Stimulated activated CD4-positive, alpha-beta T cell treated with anti-CD3 and anti-CD28 coated beads, Interleukin-12 subunit alpha, Interleukin-12 subunit beta, amount 100 ng/mL, for 4 hours (primary cell): ENCODE measurements around the gene NPAS3.

Experiments
- DNase-seq: peaks from one replicate; pipeline ENCODE4 v3.0.0-alpha.2; 2020

Gene NPAS3

DNA sequence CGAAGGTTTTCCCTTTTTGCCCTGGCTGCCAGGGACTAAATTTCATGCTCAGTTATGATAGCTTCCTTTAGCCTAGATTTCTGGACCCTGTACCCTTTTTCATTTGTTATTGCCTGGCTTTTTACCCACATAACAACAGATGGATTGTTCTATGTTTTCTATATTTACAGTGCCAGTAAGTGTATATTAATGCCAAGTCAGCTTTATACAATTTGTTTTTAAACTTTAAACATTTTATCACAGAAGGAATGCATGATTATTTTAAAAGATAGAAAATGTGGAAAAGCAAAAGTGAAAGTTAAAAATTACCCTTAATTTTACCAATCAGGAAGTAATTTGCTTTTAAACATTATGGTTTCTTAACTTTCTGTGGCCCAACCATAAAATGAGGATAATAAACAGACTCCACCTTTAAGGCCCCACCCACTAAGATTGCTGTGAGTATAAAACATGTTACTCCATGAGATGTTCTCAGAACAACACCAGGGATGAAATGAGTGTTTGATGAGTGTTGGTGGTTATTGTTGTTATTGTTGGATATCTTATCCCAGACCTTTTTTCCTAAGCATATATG is 515.4 kb downstream of the NPAS3 start:
- no peak for DNase-seq

DNA sequence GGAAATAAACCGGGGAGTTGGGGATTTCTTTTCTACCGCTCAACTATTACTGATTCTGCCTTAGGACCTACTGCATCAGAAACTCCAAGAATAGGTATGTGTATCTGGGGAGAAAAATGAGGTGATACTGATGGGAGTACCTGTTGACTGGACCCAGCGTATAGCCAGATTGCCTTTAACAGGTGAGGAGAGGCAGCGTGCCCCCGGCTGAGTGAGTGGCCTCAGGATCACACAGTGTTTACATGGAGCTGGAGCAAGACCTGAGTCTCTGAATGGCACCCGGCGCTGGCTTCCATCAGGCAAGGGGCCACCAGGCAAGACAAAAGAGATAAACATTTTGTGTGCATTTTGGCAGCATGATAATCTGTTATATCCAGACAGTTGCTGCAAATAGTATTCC is 516.0 kb downstream of the NPAS3 start:
- no peak for DNase-seq

DNA sequence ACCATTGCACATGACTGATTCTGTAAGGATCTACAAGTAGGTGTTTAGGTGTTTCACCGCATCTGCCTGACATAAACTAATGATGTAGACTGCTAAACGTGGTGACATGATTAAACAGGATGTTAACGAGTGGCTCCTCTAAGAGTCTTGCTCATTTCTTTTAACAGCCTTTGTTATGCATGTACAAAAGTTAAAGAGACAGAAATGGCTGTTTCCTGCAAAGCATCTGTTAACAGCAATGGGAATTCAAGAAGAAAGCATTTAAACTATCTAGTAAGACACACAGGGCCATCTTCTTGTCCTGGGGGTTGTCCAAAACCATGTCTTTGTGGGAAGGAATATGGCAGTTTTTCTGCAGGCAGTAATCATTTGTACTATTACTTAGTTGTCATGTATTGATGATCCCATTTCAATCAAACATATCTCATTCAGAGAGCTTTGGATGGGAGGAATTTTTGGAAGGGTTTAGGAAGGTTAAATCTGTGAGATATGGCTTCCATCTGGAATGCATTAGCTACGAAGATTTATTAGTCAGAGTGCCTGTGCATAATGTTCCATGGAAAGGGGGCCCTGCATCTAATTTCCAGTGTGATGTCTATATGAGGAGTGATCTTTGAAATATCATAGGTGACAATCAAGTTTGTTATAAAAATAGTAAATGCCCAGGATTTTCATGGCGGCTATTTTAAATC is 517.1 kb downstream of the NPAS3 start:
- no peak for DNase-seq

DNA sequence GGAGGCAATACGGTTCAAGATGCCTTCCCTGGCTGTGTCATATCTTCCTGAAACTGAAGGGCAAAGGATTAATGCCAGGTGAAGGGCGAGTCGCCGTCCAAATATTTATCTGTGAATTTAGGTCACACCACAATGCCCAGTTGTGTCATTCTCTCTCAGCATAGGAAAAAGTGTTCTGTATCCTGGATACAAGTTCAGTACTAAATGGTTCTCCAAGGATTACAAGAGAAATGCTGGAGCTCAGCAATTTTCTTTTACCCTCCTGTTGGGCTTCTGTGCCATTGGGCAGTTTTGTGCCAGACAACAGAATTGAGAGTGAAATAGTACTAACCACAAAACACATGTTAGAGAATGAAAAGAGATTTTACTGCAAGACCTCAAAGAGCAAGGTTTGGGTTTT is 518.3 kb downstream of the NPAS3 start:
- DNase-seq = no peak

DNA sequence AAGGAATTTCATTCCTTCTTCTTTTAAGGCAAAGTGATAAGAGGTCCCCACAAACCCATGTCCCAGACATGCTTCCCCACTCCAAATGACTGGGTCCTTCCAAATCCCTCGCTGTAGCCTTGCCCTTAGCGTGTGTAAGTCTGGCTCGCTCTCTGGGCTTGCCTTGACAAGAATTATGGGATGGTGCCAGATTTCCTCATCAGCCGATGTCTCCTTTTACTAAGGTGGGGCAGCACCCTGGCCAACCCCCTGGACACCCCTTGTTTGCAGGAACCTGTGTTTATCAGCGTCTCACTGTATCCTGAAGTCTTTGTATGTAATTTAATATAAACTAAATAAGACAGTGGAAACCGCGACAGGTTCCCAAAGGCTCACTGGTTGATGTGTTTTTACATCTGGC is 518.9 kb downstream of the NPAS3 start:
- DNase-seq = no peak

DNA sequence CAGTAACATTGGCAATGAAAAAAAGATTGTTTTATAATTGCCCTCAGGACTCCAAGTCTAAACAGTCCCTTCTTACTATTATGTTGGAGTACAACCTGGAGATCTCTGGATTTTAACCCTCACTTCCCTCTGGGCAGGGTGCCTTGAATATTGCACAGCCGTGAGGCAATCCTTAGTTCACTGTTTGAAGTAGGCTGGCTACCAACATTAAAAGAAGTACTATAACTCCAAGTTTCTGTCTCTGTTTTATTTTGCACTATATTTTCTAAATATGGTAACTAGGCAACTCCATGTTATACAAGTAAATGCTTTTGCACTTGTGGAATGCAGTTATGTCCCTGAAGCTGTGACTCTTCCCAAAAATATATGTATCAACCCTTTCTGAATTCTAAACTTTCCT is 521.5 kb downstream of the NPAS3 start:
- no peak for DNase-seq

DNA sequence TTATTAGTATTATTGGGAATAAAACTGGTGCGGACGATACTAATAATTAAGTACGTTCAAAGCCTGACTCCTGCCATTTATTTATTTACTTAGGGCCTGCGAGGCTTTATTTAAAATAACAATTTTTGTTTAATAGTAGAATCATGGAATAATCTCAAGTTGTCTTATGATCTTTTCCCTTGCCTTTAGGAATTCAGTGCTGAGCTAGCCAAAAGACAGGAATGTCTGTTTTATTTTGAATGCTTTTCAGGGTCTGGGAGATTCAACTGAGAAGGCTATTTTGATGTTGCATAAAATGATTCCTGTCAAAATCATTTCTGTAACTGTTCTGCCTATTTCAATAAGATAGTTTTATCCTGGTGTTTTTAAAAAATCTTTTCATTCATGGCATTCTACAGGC is 522.4 kb downstream of the NPAS3 start:
- no peak for DNase-seq

DNA sequence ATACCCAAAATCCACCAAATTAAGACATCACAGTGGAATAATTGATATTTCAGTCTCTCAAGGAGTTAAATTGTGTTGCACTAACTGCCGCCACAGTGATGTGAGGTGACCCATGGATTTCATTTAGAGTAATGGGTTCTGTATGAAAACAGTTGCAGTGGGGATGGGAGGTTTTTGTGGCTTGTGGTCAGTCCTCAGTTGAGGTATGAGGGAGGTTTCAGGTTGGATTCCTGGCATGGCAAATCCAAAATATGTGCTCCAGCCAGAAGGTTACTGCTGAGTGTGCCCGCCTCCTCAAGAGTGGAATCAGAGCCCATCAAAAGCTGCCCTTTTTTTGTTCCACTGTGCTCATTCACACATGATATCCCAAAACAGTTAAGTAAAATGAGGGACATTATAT is 525.1 kb downstream of the NPAS3 start:
- DNase-seq = no peak

DNA sequence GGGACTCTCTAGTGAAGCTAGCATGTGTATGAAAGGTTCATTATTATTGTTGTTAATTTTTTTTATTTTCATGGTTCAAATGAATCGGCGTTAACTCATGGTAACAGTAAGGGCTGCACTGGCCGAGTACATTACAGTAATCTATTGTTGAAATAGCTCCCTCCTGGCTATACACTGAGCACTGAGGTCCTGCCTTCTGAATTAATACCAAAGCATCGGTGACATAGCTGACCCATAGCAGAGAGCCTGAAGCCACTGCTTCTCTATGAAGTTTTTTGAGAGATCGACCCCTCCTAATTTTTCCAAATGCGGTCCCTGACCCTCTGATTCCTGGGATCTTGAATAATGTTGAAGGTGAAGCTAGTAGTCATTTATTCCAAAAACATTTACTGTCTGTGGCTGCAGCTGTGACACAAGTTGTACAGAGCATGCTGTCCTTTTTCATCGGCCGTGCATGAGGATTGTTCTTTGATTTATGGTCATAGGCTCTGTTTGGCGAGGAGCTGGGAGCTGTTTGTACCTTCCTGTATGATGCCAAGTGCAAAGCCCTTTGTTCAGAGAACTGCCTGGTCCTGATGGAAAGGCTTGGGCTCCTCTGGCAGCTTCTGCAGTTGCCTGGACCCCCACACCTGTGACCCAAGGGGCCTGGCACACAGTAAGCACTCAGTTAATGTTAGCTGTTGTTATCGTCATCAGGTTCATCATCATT is 525.7 kb downstream of the NPAS3 start:
- DNase-seq = no peak

DNA sequence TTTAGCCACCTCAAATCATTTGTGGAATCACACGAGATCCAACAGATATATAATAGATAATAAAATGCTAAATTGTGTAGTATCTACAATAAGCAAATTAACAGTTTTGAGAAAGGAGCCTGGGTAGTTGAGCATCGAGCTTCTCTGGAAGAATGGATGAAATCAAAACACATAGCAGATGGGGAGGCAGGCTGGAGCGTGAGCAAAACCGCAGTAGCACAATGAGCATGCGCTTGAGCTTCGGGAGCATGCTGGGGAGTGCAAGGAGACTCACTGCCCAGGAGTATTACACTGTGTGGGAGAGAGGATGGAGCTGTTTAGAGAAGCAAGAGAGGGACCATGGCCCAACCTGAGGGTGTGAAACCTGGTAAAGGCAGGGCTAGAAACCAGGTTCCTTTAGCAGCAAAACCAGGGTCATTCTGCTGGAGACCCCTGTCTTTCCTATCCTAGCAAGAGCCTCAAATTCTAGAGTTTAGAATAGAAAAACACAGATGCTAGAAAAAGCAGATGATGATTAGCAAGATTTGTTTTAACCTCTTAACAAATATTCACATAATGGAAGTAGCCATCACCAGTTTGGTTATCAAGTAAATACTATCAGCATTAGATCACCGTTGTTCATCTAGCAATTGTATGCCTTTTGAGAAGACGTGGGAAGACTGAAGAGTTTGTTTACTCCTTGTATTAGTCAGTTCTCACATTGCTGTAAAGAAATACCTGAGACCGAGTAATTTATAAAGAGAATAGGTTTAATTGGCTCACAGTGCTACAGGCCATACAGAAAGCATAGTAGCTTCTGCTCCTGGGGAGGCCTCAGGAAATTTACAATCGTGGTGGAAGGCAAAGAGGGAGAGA is 527.4 kb downstream of the NPAS3 start:
- no peak for DNase-seq

DNA sequence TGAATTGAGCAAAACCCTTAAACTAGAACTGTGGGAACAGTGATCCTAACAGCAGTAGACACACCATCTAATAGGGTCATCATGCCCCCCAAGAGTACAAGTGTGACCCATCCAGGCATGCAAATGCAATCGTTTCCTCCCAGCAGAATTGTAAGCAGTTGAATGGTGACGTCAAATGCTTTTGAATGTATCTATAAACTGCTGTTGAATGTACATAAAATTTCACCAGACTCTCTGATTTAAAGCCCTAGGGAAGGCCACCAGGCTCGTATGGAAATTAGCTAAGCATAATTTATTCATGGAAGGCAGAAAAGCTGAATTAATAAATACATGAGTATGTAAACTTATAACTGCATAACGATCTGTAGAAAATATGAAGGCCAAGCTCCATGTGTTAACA is 529.3 kb downstream of the NPAS3 start:
- DNase-seq = no peak

DNA sequence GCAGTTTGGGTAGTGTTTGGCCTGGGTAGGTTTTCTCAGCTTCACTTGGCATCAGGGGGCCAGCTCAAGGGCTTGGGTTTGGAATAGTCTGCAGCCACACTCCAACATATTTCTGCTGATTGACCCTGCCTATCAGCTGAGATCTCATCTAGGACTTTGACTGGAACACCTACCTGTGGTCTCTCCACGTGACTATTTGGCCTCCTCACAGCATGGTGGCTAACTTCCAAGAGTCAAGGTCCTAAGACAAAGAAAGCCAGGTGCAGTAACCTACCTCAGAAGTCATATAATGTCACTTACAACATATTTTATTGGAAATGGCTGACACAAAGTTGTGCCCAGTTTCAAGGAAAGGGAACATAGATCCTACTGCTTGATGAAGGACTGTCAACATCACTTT is 531.2 kb downstream of the NPAS3 start:
- DNase-seq = no peak

DNA sequence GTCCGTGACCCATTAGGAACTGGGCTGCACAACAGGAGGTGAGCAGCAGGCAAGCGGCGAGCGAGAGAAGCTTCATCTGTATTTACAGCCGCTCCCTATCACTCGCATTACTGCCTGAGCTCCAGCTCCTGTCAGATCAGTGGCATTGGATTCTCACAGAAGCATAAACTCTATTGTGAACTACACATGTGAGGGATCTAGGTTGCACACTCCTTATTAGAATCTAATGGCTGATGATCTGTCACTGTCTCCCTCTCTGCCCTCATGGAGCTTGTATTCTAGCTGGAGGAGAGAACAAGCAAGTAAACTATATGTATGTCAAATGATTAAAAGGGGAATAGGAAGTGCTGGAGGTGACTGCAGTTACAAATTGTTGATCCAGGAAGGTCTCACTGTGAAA is 533.1 kb downstream of the NPAS3 start:
- no peak for DNase-seq

DNA sequence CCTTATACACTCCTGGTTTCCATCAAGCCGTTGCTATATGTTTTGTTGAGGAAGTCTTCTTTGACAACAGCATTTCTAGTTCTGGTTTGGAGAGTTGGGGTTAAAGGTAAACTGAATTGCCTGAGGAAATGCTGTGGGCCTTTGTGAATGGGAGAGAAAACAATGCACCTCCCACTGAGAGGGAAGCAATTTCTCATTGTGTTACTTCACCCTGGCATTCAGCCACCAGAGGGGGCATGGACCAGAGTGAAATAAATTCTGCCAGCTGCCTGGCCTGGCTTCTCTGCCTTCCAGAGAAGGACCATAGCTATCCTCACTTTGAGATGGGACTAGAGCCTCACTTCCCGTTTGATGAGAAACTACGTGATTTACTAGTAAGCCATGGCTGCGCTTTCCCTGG is 536.9 kb downstream of the NPAS3 start:
- DNase-seq = peak; percentile 14

DNA sequence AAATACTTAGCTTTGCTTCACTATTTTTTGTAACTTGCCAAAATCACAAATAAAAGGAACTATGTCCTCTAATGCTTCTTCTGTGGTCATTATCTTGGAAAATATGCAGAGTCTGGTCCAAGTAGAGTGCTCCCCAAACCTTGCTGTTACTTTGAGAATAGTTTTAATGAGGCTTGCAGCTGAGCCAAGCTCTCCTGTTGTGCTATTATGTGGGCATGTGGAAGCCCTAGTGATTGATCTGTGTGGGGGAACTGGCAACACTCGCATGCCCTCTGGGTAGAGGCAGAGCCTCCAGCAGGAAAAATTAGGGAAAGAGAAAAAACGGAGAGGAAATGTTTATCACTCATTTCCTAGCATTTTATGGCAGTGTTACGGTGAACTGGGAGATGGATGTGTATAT is 539.1 kb downstream of the NPAS3 start:
- no peak for DNase-seq

DNA sequence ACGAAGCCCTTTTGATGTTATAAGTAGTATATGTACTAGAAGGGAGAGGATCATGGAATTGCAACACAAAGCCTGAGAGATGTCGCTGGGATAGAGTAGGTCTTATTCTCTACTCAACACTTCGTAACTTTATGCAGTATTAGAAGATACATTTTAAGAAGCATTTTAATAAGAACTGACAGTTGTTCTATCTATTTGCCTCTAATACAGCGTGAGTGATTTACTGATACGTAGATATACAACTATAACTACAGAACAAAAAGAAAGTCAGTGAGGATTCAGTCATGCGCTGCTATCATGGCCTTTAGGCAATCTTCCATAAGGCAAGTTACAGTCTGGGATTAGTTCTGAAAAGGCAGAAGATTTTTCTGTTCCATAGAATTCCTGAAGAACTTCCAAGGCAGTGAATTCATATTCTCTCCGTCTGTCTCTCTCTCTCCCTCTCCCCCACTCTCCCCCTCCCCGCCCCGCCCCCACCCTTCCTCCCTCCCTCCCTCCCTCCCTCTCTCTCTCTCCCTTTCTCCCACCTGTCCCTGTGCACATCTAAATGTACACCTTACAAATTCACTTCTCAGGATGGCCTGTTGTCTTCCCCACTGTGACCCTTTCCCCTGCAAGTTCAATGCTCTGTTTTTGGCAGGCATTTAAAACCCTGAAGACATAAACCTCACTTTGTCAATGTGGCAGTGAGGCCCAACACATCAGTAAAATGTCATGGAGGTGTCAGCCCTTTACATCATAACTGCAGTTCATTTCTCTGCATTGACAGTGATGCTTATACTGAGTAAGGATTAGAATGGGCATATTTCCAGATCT is 541.6 kb downstream of the NPAS3 start:
- DNase-seq = no peak

DNA sequence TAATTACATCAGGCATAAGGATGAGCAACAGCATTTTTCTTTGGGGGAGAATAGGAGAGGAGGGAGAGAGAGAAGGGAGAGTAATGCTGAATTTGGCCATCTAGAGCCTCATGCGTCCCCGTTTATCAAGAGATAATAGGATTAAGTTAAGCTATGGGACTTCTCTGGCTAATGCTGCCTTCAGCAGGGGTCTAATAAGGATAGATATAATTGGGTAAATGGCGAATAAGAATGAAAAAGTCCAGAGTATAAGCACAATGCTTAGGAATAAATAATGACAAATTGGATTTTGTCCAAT is 542.2 kb downstream of the NPAS3 start:
- no peak for DNase-seq

DNA sequence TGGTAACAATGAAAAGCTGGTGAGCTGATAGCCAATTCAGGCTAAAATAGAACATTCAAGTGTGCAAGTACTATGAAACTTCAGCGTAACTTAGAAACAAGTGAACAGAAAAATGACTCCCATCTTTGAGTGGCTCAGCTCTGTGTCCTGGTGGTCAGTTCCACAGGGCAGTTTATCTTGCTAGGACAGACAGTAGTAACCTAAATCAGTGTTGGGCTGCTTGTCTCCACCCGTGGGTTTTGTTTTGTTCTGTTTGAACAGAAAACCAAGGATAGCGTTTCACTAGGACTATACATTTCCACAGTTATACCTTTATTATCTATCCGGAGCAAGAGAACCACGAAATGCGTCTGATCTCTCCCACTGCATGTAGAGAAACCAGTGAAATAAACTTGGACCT is 544.4 kb downstream of the NPAS3 start:
- DNase-seq = no peak

DNA sequence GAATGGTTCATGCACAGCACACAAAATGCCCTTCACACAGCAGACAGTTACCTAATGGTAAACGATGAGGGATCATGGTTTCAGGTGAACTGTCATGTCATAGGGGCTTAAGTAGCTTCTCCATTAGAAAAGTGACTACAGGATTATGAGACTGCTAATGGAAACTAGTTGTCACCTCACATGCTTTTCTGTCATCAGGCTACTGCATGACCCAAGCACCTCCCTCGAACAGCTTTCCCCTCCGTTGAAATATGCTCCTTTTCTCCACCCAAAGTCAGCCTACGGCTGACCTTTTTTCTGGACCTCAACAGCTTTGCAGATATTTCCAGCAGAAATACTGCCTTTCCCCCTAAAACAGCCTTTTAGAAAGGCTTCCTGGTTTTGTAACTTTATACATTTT is 544.9 kb downstream of the NPAS3 start:
- no peak for DNase-seq

DNA sequence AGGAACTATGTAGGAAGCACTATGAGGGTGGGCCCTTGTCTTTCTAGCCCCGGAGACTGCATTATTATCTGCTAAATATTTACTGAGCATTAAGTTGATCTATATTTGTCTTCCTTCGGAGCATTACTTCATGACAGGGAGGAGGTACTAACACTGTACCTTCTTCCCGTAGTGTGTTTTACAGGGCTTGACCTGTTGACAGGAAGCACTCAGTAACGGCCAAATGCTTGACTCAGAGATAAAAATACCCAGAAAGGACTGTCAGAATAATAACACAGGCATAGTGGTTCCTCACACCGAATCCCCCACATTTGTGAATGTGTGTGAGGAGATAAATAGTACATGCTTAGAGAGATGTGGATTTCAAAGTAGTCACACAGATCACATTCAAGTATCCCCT is 545.6 kb downstream of the NPAS3 start:
- no peak for DNase-seq

DNA sequence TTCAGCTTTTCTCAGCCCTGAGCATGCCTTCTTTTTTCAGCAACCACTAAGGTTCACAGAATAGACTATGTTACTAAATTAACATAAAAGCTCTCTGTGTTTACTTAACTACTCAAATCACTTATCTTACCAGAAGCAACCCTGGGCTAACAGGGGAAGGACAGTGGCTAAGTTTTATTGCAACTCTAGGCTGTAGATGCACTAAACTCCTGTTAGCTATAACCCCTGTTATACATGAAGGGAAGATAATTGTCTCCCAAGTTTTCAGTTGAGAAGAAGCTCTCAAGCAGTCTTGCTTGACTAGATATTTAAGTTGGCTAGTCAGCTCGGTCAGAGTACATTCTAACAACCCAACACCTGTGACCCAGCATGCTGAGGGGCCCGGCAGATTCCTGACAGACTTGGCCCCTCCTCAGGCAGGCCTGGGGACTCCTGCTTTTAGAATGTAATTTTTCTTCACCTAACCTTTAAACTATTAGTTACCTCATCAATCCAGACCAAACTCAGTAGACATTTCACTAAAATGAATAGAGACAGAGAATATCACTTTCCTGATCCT is 547.7 kb downstream of the NPAS3 start:
- no peak for DNase-seq

DNA sequence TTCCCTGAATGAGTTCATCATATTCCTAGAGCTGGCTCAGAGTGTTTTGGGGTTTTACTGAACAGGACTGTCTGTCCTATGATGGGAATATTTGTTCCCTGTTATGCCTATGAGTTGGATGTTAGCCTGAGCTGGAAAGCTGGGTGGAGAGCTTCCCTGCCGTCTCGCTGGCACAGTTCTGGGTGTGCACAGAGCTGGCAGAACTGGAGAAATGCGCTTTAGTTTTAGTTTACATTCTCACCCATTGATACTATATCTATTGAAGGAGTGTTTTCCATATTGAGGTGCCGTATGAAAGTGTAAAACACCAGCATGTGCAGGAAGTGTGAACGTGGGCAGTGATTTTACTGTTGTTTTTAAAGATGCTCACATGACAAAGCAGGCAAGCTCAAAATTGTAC is 549.9 kb downstream of the NPAS3 start:
- no peak for DNase-seq

DNA sequence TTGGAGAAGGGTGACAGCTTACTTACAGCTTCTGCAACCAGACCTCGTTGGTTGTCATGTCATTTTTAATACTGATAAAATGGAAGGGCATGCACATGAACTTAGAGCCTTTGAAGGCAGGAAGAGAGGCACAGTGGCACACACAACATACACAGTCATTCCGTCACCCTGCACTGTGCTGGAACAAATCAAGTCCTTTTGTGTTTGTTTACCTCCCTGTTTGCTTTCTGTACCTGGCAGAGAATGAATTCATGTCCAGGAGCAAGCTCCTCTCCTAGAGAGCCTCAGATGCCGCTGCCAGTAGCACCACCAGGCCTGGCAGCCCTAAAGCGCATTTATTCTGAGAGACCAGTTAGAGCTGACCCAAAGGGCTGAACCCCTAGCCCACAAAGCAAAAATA is 551.9 kb downstream of the NPAS3 start:
- no peak for DNase-seq
